Measurements from ENCODE around the gene IFNLR1. TPM values are rescaled to one million over a fixed set of nuclear protein-coding genes. Genes with fewer than 3 reads are reported as not detected.

The IFNLR1 gene
- total RNA-seq, 4 donors from 2014 or later = 10.4 to 16.4 (median 14.4) TPM

GRCh38 chr1:24136956-24137539, 50.0 kb downstream of the IFNLR1 start:
- no peak overlapping the region for H3K4me3 ChIP-seq (ENCODE audit: low read depth, poor library complexity, severe bottlenecking)
- DNase-seq (ENCODE audit: low spot score in 2 of 2) = no peak
- TF ChIP-seq POLR2A (IDR thresholded peaks at IDR 0.05) (no peak), CTCF (IDR thresholded peaks at IDR 0.05) (no peak)
- 89 to 91% methylated on average over 15 of the region's 15 CpGs for WGBS, 2 donors
- intact Hi-C loops (cut with DNase I; ENCODE audit: low total_unique reads) = no loop called here

GRCh38 chr1:24134376-24134775, 52.7 kb downstream of the IFNLR1 start:
- H3K4me3 ChIP-seq (ENCODE audit: low read depth, poor library complexity, severe bottlenecking) = no peak overlapping the region
- TF ChIP-seq CTCF (IDR thresholded peaks at IDR 0.05) = no peak
- no peak for TF ChIP-seq POLR2A (IDR thresholded peaks at IDR 0.05)
- DNase-seq (ENCODE audit: low spot score in 2 of 2) = no peak
- WGBS, 2 donors = 87 to 88% methylated on average over 3 of the region's 3 CpGs
- intact Hi-C loops (cut with DNase I; ENCODE audit: low total_unique reads) = no loop called here

- WGBS, 2 donors = 91 to 100% methylated on average over 1 of the region's 1 CpG
- H3K4me3 ChIP-seq (ENCODE audit: low read depth, poor library complexity, severe bottlenecking) = no peak overlapping the region
- DNase-seq (ENCODE audit: low spot score in 2 of 2) = no peak
- no peak for TF ChIP-seq CTCF (IDR thresholded peaks at IDR 0.05)
- no peak for TF ChIP-seq POLR2A (IDR thresholded peaks at IDR 0.05)
- intact Hi-C loops (cut with DNase I; ENCODE audit: low total_unique reads) = no loop called here
These were observed 53.3 kb downstream of the IFNLR1 start for GRCh38 chr1:24133819-24134218.

GRCh38 chr1:24130385-24130784, 56.7 kb downstream of the IFNLR1 start:
- intact Hi-C loops (cut with DNase I; ENCODE audit: low total_unique reads) = no loop called here
- no peak for TF ChIP-seq CTCF (IDR thresholded peaks at IDR 0.05)
- TF ChIP-seq POLR2A (IDR thresholded peaks at IDR 0.05) = no peak
- WGBS, 2 donors = 74 to 87% methylated on average over 3 of the region's 3 CpGs
- no peak for DNase-seq (ENCODE audit: low spot score in 2 of 2)
- no peak overlapping the region for H3K4me3 ChIP-seq (ENCODE audit: low read depth, poor library complexity, severe bottlenecking)

- no peak overlapping the region for H3K4me3 ChIP-seq (ENCODE audit: low read depth, poor library complexity, severe bottlenecking)
- intact Hi-C loops (cut with DNase I; ENCODE audit: low total_unique reads) = no loop called here
- no peak for DNase-seq (ENCODE audit: low spot score in 2 of 2)
- 62 to 74% methylated on average over 7 of the region's 7 CpGs for WGBS, 2 donors
- TF ChIP-seq CTCF (IDR thresholded peaks at IDR 0.05) (no peak), POLR2A (IDR thresholded peaks at IDR 0.05) (no peak)
These were observed 59.2 kb downstream of the IFNLR1 start for GRCh38 chr1:24127801-24128363.
